K562 (cell line): Measurements from ENCODE around the gene THAP9. TPM values are rescaled to one million over a fixed set of nuclear protein-coding genes. Genes with fewer than 3 reads are reported as not detected.

Source experiments
- E2F8 ChIP-seq: fragments of 450-650 bp; IDR thresholded peaks from 2 replicates; pipeline ENCODE4 v1.7.1; 2018; ENCODE audit warnings: mild to moderate bottlenecking, low read depth; ENCODE audit not compliant: partially characterized antibody
- KHSRP ChIP-seq: fragments of 450-650 bp; IDR thresholded peaks from 2 replicates; pipeline ENCODE4 v1.6.1; 2017
- NR2C1 ChIP-seq, 2 experiments: fragments of 450-650 bp; IDR thresholded peaks; 2 replicates each; pipeline ENCODE4 v1.6.1; 2017; ENCODE audit warnings: mild to moderate bottlenecking in 2 of 2, antibody characterized with exemption in 1 of 2, inconsistent platforms in 1 of 2, missing compliant biosample characterization in 1 of 2, missing genetic modification characterization in 1 of 2
- ZBED1 ChIP-seq: IDR thresholded peaks from 2 replicates; pipeline ENCODE4 v1.6.1; 2014
- ZBTB2 ChIP-seq: fragments of 450-650 bp; IDR thresholded peaks from 2 replicates; pipeline ENCODE4 v1.6.1; 2016; ENCODE audit warnings: antibody characterized with exemption
- ZBTB40 ChIP-seq, 2 experiments: fragments of 450-650 bp in 1 of 2; sonication (generic) in 1 of 2; formaldehyde crosslinking in 1 of 2; IDR thresholded peaks; 2 replicates each; pipeline versions ENCODE4 v1.7.1 to v1.9.0; 2016 to 2022; ENCODE audit warnings: inconsistent platforms in 1 of 2, mild to moderate bottlenecking in 1 of 2, missing genetic modification reagents in 1 of 2
- ZNF592 ChIP-seq: fragments of 450-650 bp; IDR thresholded peaks from 2 replicates; pipeline ENCODE4 v1.6.1; 2017; ENCODE audit warnings: antibody characterized with exemption, mild to moderate bottlenecking
- polyA plus RNA-seq, 8 experiments: library from polyadenylated mRNA; depleted of rRNA in 4 of 8; stranded (reverse) in 5 of 8; unstranded in 3 of 8; fragments of >200 nt; fragmentation: Nextera tagmentation in 2 of 8; fragmentation: Illumina TruSeq in 1 of 8; extraction: Ambion mirVana in 2 of 8; extraction: Trizol in 1 of 8; gene quantifications; 2 replicates each; pipeline versions ENCODE4 v1.2.1 to v1.2.3, GENCODE V29; 2011 to 2014; ENCODE audit warnings: inconsistent platforms in 1 of 8, missing spikeins in 1 of 8
- total RNA-seq, 7 experiments: library from RNA; depleted of rRNA in 6 of 7; stranded (reverse); fragments of >200 nt in 6 of 7; fragmentation: Illumina TruSeq in 2 of 7; extraction: Trizol in 2 of 7; gene quantifications; 2 replicates each; pipeline versions ENCODE4 v1.2.1 to v1.2.3, GENCODE V29; 2011 to 2021; ENCODE audit warnings: low replicate concordance in 1 of 7

Gene THAP9
- total and polyA plus RNA-seq, 9 of the 15 experiments (the other 6 are each of a cell fraction or from before 2014, with no cell fraction given) = 3.4 to 7.0 (median 5.4) TPM

- TF ChIP-seq ZBTB40 (IDR thresholded peaks at IDR 0.05) = peak; percentile 81
- TF ChIP-seq ZBTB40 (CRISPR knock-in tag; IDR thresholded peaks at IDR 0.05) = no peak
- TF ChIP-seq KHSRP = peak; percentile 34; the same call in 1 of the 2 replicates
- peak; percentile 85 for TF ChIP-seq ZBTB2
- peak; percentile 33; the same call in 1 of the 2 replicates for TF ChIP-seq ZBED1
- no peak for TF ChIP-seq ZNF592
- TF ChIP-seq E2F8 = peak; percentile 88
- TF ChIP-seq NR2C1 (IDR thresholded peaks at IDR 0.05) = peak; percentile 78
- peak; percentile 80 for TF ChIP-seq NR2C1 (tag; IDR thresholded peaks at IDR 0.05)
These were observed at the start of gene THAP9 (continued) for GRCh38 chr4:82900411-82901182.
